HCT116 (cell line): ENCODE data around the gene SLC22A23. TPM values are rescaled to one million over a fixed set of nuclear protein-coding genes. Genes with fewer than 3 reads are reported as not detected.

Experiments used
- ATAC-seq: fragments of 200-7000 bp; cut with Tn5 transposase; 2 replicates; pipeline ENCODE4 v1.9.1; 2020; ENCODE audit warnings: mild to moderate bottlenecking, moderate library complexity
- BruUV-seq: library from RNA; stranded (reverse); fragments of 400-500 nt; replicated peaks from 2 replicates; lab custom pipeline; 2021; lab: Mats Ljungman, UMichigan
- CTCF ChIA-PET: fragments of 300-600 bp; sonication (Branson Sonifier 250); formaldehyde crosslinking; loops from one replicate; lab custom pipeline; 2021; ENCODE audit warnings: antibody characterized with exemption; lab: Charles Lee
- POLR2A ChIA-PET: fragments of 300-600, 350-600 bp; sonication (Branson Sonifier 250); formaldehyde crosslinking; loops from one replicate; lab custom pipeline; 2021; ENCODE audit warnings: antibody characterized with exemption; lab: Charles Lee
- RAD21 ChIA-PET, 2 experiments: fragments of 300-600 bp; sonication (Branson Sonifier 250); formaldehyde crosslinking; loops; one replicate each; lab custom pipeline; 2023; ENCODE audit warnings: low total read pairs in 2 of 2; ENCODE audit not compliant: uncharacterized antibody in 2 of 2, unreplicated experiment in 2 of 2, low non-redundant PET in 1 of 2; lab: Charles Lee
- DNase-seq: peaks from one replicate; pipeline ENCODE4 v3.0.0-alpha.2; 2010; ENCODE audit warnings: low read depth, low spot score
- H2AFZ ChIP-seq: fragments of 200-600 bp; shearing (Covaris generic), sonication (generic); 2 replicates; pipeline ENCODE4 v1.6.1; 2017; ENCODE audit warnings: low read depth, mixed run types, mixed read lengths, antibody characterized with exemption, low read length; ENCODE audit not compliant: poor library complexity, severe bottlenecking
- H3K27ac ChIP-seq: 2 replicates; pipeline ENCODE4 v1.5.1; 2012; ENCODE audit warnings: low read depth, low read length
- H3K27me3 ChIP-seq: fragments of 200-600 bp; sonication (generic); 2 replicates; pipeline ENCODE4 v1.6.1; 2016; ENCODE audit warnings: mixed run types, low read length, mixed read lengths; ENCODE audit not compliant: insufficient read depth
- H3K36me3 ChIP-seq, 2 experiments: fragments of 200-500 bp in 1 of 2; fragments of 200-600 bp in 1 of 2; sonication (Bioruptor generic) in 1 of 2; sonication (generic) in 1 of 2; 2 replicates each; pipeline versions ENCODE4 v1.5.1 to v1.6.1; 2014 to 2016; ENCODE audit warnings: low read length in 2 of 2, inconsistent platforms in 1 of 2, mixed read lengths in 1 of 2, mixed run types in 1 of 2; ENCODE audit not compliant: insufficient read depth in 2 of 2, control insufficient read depth in 1 of 2
- H3K4me1 ChIP-seq, 2 experiments: fragments of 200-600 bp in 1 of 2; sonication (generic) in 1 of 2; 2 replicates each; pipeline versions ENCODE4 v1.5.1 to v1.6.1; 2012 to 2017; ENCODE audit warnings: low read length in 2 of 2, inconsistent platforms in 1 of 2, mild to moderate bottlenecking in 1 of 2, mixed read lengths in 1 of 2, mixed run types in 1 of 2, moderate library complexity in 1 of 2; ENCODE audit not compliant: insufficient read depth in 2 of 2, control insufficient read depth in 1 of 2
- H3K4me2 ChIP-seq: fragments of 200-600 bp; sonication (generic); 2 replicates; pipeline ENCODE4 v1.6.1; 2017; ENCODE audit warnings: mixed run types, low read length, mixed read lengths
- H3K4me3 ChIP-seq, 2 experiments: fragments of 200-600 bp in 1 of 2; sonication (generic) in 1 of 2; replicated peaks in 1 of 2; 2 replicates each; pipeline ENCODE4 v1.5.1; 2011 to 2016; ENCODE audit warnings: low read length in 2 of 2, control low read depth in 1 of 2, low read depth in 1 of 2, mild to moderate bottlenecking in 1 of 2, mixed read lengths in 1 of 2, mixed run types in 1 of 2
- H3K79me2 ChIP-seq: fragments of 200-600 bp; sonication (generic); 2 replicates; pipeline ENCODE4 v1.6.1; 2017; ENCODE audit warnings: mild to moderate bottlenecking, mixed run types, low read length, moderate library complexity, mixed read lengths; ENCODE audit not compliant: insufficient read depth
- H3K9ac ChIP-seq: fragments of 200-600 bp; sonication (generic); 2 replicates; pipeline ENCODE4 v1.6.1; 2016; ENCODE audit warnings: low read length, mixed read lengths
- H3K9me2 ChIP-seq: fragments of 200-600 bp; sonication (generic), shearing (Covaris generic); 2 replicates; pipeline ENCODE4 v1.6.1; 2017; ENCODE audit warnings: mixed run types, mild to moderate bottlenecking, moderate library complexity; ENCODE audit not compliant: insufficient read depth
- H3K9me3 ChIP-seq, 2 experiments: fragments of 200-500 bp in 1 of 2; fragments of 200-600 bp in 1 of 2; sonication (Bioruptor generic) in 1 of 2; sonication (generic) in 1 of 2; 2 replicates each; pipeline ENCODE4 v1.6.1; 2014 to 2017; ENCODE audit warnings: low read length in 2 of 2, mixed read lengths in 2 of 2, inconsistent platforms in 1 of 2, low read depth in 1 of 2, mild to moderate bottlenecking in 1 of 2, mixed run types in 1 of 2, moderate library complexity in 1 of 2; ENCODE audit not compliant: control insufficient read depth in 1 of 2, insufficient read depth in 1 of 2
- H4K20me1 ChIP-seq: fragments of 200-600 bp; sonication (generic), shearing (Covaris generic); 2 replicates; pipeline ENCODE4 v1.6.1; 2017; ENCODE audit warnings: mixed run types, mild to moderate bottlenecking, moderate library complexity; ENCODE audit not compliant: insufficient read depth
- ATF3 ChIP-seq: IDR thresholded peaks from 2 replicates; pipeline ENCODE4 v1.6.1; 2012
- CBX3 ChIP-seq: IDR thresholded peaks from 2 replicates; pipeline ENCODE4 v1.6.1; 2012; ENCODE audit warnings: low read depth
- CTCF ChIP-seq, 3 experiments: fragments of 200-600 bp in 1 of 3; sonication (generic) in 1 of 3; IDR thresholded peaks in 2 of 3; conservative IDR thresholded peaks in 1 of 3; 2 replicates each; pipeline ENCODE4 v1.5.1; 2012 to 2017; ENCODE audit warnings: low read depth in 2 of 3, low read length in 2 of 3, antibody characterized with exemption in 1 of 3, borderline replicate concordance in 1 of 3, control low read depth in 1 of 3, mild to moderate bottlenecking in 1 of 3, mixed read lengths in 1 of 3, mixed run types in 1 of 3, moderate library complexity in 1 of 3; ENCODE audit not compliant: insufficient read depth in 1 of 3
- EZH2 ChIP-seq: fragments of 200-600 bp; sonication (generic); IDR thresholded peaks from 2 replicates; pipeline ENCODE4 v1.6.1; 2017; ENCODE audit warnings: antibody characterized with exemption, mixed run types
- FOSL1 ChIP-seq: IDR thresholded peaks from 2 replicates; pipeline ENCODE4 v1.6.1; 2012; ENCODE audit warnings: low read depth
- JUND ChIP-seq: IDR thresholded peaks from 2 replicates; pipeline ENCODE4 v1.6.1; 2012
- MAX ChIP-seq: IDR thresholded peaks from 2 replicates; pipeline ENCODE4 v1.6.1; 2012
- POLR2A ChIP-seq: IDR thresholded peaks from 2 replicates; pipeline ENCODE4 v1.7.0; 2011; ENCODE audit warnings: borderline replicate concordance; ENCODE audit not compliant: insufficient read depth, insufficient read length; ENCODE audit errors: extremely low read depth
- POLR2AphosphoS5 ChIP-seq: IDR thresholded peaks from 2 replicates; pipeline ENCODE4 v1.6.1; 2011; ENCODE audit warnings: mild to moderate bottlenecking, low read depth, low read length, moderate library complexity
- RAD21 ChIP-seq: IDR thresholded peaks from 2 replicates; pipeline ENCODE4 v1.6.1; 2012; ENCODE audit warnings: low read depth, mild to moderate bottlenecking
- SP1 ChIP-seq: IDR thresholded peaks from 2 replicates; pipeline ENCODE4 v1.6.1; 2012; ENCODE audit warnings: low read depth
- SRF ChIP-seq: IDR thresholded peaks from 2 replicates; pipeline ENCODE4 v1.6.1; 2012; ENCODE audit warnings: low read depth
- YY1 ChIP-seq: IDR thresholded peaks from 2 replicates; pipeline ENCODE4 v1.6.1; 2011; ENCODE audit warnings: low read length, low read depth, moderate library complexity, mild to moderate bottlenecking; ENCODE audit not compliant: insufficient replicate concordance; ENCODE audit errors: extremely low read depth
- ZFX ChIP-seq: fragments of 450-650 bp; IDR thresholded peaks from 2 replicates; pipeline ENCODE4 v1.6.1; 2017
- ZNF274 ChIP-seq: fragments of 200-500 bp; sonication (Bioruptor generic); IDR thresholded peaks from 2 replicates; pipeline ENCODE4 v1.6.1; 2014; ENCODE audit warnings: mild to moderate bottlenecking, low read depth, low read length, inconsistent platforms
- intact Hi-C: fragments of 100-400 bp; cut with micrococcal nuclease; formaldehyde crosslinking; loops from 2 replicates; pipeline ENCODE4 v1.10.0; 2022
- total RNA-seq: library from RNA; stranded (reverse); gene quantifications from one replicate; pipeline ENCODE4 v1.2.1, GENCODE V29; 2021; ENCODE audit not compliant: unreplicated experiment

SLC22A23 gene
- total RNA-seq, 1 experiment from 2014 or later: 11.5 TPM

GRCh38 chr6:3337521-3338350 is 119.1 kb downstream of the SLC22A23 start:
- Histone ChIP-seq H3K4me1 (peaks cover 19 to 29% of the 10 kb centered on the region in 2 experiments), H3K27ac (peak overlapping the region; percentile 34; the same call in 1 of the 2 replicates), H3K4me2 (peak overlapping the region; percentile 61), H3K27me3 (no peaks in the 10 kb centered on the region), H3K9me2 (no peaks in the 10 kb centered on the region), H3K36me3 (no peaks in the 10 kb centered on the region), H3K9me3 (no peaks in the 10 kb centered on the region), H4K20me1 (no peaks in the 10 kb centered on the region), H3K79me2 (no peaks in the 10 kb centered on the region), H3K4me3 (peak overlapping the region; percentile 10 to 12; a peak in 2 of 4 replicates), H3K9ac (peak overlapping the region; percentile 21), H2AFZ (no peak overlapping the region)
- ChIA-PET POLR2A (no interaction called here), RAD21 (no interaction called here), CTCF (no interaction called here)
- BruUV-seq: no TSS peak
- DNase-seq: no peak
- no peak for TF ChIP-seq ZNF274
- TF ChIP-seq YY1: no peak
- TF ChIP-seq ATF3: no peak
- no peak for TF ChIP-seq SRF
- TF ChIP-seq POLR2AphosphoS5: no peak
- peak; percentile 61 for TF ChIP-seq JUND
- TF ChIP-seq POLR2A: no peak
- peak; percentile 76 for TF ChIP-seq FOSL1
- TF ChIP-seq ZFX: no peak
- TF ChIP-seq MAX: peak; percentile 60
- no peak for TF ChIP-seq RAD21
- TF ChIP-seq SP1: no peak
- TF ChIP-seq CBX3: peak; percentile 50; the same call in 1 of the 2 replicates
- no peak for TF ChIP-seq EZH2
- peak in 1 of 3 experiments; percentile 3; a peak in 1 of 6 replicates for TF ChIP-seq CTCF (IDR thresholded peaks at IDR 0.05 in 2 of 3, conservative IDR thresholded peaks at IDR 0.05 in 1 of 3; ENCODE audit: borderline replicate concordance in 1 of 3, insufficient read depth in 1 of 3, low read depth in 2 of 3, low read length in 2 of 3)
- peak; percentile 85 for ATAC-seq
- intact Hi-C loops: no loop called here
